Measurements from ENCODE around the gene PCDHGB6. TPM values are rescaled to one million over a fixed set of nuclear protein-coding genes. Genes with fewer than 3 reads are reported as not detected.
"Not testable (repeated sequence)": the region's sequence is repeated elsewhere in the genome, so short reads cannot be mapped to it uniquely, and the experiment has no call there.

PCDHGB6 gene
- total RNA-seq, 2 donors from 2014 or later, result 4.9 to 5.2 TPM

- ATAC-seq, result peak; percentile 35 to 68
- DNase-seq, result no peak
- intact Hi-C loops (cut with DNase I), result loop anchor here in 1 of 2 donors (10.0 kb wide), 1 partner anchor 142 kb away; no protein-coding TSS in a partner anchor
Observed at GRCh38 chr5:141412854-141413539, 5.2 kb downstream of the PCDHGB6 start, which contains the start of gene PCDHGA10. TSS of gene PCDHGA10 (plus strand) at chr5:141412987. CDS start at chr5:141413176, 189 bp downstream.

DNA sequence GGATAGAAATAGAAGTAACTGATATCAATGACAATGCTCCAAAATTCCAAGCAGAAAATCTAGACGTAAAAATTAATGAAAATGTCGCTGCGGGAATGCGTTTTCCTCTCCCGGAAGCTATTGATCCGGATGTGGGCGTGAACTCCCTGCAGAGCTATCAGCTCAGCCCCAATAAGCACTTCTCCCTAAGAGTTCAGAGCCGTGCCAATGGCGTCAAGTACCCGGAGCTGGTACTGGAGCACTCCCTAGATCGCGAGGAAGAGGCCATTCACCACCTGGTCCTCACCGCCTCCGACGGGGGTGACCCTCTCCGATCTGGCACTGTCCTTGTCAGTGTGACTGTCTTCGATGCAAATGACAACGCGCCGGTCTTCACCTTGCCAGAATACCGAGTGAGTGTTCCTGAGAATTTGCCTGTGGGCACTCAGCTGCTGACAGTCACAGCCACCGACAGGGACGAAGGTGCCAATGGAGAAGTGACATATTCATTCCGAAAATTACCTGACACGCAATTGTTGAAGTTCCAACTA is 5.8 kb downstream of the PCDHGB6 start:
- ATAC-seq, result no peak
- no peak for DNase-seq
- intact Hi-C loops (cut with DNase I), result loop anchor here in 1 of 2 donors (10.0 kb wide), 1 partner anchor 141 kb away; no protein-coding TSS in a partner anchor

DNA sequence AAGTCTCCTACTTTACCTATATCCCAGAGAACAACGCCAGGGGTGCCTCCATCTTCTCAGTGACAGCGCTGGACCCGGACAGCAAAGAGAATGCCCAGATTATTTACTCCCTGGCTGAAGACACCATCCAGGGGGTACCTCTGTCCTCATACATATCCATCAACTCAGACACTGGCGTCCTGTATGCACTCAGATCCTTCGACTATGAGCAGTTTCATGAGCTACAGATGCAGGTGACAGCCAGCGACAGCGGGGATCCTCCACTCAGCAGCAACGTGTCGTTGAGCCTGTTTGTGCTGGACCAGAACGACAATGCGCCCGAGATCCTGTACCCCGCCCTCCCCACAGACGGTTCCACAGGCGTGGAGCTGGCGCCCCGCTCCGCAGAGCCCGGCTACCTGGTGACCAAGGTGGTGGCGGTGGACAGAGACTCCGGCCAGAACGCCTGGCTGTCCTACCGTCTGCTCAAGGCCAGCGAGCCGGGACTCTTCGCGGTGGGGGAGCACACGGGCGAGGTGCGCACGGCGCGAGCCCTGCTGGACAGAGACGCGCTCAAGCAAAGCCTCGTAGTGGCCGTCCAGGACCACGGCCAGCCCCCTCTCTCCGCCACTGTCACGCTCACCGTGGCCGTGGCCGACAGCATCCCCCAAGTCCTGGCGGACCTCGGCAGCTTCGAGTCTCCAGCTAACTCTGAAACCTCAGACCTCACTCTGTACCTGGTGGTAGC is 6.9 kb downstream of the PCDHGB6 start:
- intact Hi-C loops (cut with DNase I), result loop anchor here (5.0 to 10.0 kb wide), 2 partner anchors 140 to 148 kb away; no protein-coding TSS in a partner anchor
- DNase-seq, ATAC-seq: not testable (repeated sequence)

GRCh38 chr5:141415275-141415618 is 7.4 kb downstream of the PCDHGB6 start:
- DNase-seq, ATAC-seq: not testable (repeated sequence)
- intact Hi-C loops (cut with DNase I), result loop anchor here (5.0 to 10.0 kb wide), 2 partner anchors 140 to 147 kb away; no protein-coding TSS in a partner anchor

DNA sequence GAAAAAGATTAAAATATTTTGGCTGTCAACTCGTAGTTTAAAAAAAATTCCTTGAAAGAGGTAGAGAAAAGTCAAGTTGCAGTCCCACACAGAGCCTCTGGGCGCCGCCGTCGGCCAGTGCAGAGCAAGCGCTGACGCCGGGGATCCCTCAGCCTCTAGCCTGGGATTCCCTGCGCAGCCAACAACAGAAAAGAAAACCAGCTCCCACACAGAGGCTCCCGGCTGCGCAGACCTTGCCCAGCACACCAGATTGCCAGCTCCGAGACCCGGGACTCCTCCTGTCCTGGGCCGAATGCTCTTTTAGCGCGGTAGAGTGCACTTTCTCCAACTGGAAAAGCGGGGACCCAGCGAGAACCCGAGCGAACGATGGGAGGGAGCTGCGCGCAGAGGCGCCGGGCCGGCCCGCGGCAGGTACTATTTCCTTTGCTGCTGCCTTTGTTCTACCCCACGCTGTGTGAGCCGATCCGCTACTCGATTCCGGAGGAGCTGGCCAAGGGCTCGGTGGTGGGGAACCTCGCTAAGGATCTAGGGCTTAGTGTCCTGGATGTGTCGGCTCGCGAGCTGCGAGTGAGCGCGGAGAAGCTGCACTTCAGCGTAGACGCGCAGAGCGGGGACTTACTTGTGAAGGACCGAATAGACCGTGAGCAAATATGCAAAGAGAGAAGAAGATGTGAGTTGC is 9.8 kb downstream of the PCDHGB6 start, which contains the start of gene PCDHGB7:
Gene PCDHGB7 (plus strand): TSS at position 184 of the 679 bp plus-strand sequence. CDS start 183 bp downstream, at position 367.
- ATAC-seq, result peak; percentile 91 to 95
- DNase-seq, result peak; percentile 83
- intact Hi-C loops (cut with DNase I), result loop anchor here (5.0 to 10.0 kb wide), 2 partner anchors 137 to 145 kb away; no protein-coding TSS in a partner anchor

- no peak for ATAC-seq
- intact Hi-C loops (cut with DNase I), result loop anchor here (5.0 to 10.0 kb wide), 2 partner anchors 136 to 143 kb away; no protein-coding TSS in a partner anchor
- DNase-seq, result no peak
Observed at GRCh38 chr5:141419074-141419880, 11.5 kb downstream of the PCDHGB6 start.

DNA sequence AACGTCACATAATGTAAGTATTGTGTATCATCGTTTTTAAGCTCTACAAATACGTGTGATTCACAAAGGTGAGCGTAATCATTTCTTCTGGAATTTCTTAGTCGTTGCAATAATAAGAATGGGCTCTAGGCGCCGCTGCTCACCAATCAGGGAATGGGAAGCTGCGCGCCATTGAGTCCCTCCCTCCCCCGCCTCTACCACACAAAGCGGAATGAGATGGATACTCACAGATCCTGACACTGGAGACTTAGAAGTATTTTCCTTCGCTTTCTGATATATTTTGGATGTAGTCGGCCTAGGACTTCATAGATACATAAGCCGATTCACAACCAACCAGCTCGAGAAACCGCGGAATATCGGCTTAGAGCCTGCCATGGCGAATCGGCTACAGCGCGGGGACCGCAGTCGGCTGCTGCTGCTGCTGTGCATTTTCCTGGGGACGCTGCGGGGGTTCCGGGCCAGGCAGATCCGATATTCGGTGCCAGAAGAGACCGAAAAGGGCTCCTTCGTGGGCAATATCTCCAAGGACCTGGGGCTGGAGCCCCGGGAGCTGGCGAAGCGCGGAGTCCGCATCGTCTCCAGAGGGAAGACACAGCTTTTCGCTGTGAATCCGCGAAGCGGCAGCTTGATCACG is 13.2 kb downstream of the PCDHGB6 start, which contains the start of gene PCDHGA11:
Gene PCDHGA11 (plus strand): TSS at position 197 of the 634 bp plus-strand sequence. CDS start 177 bp downstream, at position 374.
- intact Hi-C loops (cut with DNase I), result loop anchor here in 1 of 2 donors (10.0 kb wide), 1 partner anchor 104 kb away; no protein-coding TSS in a partner anchor
- ATAC-seq, result peak in 1 of 2 donors; percentile 52
- DNase-seq, result no peak

- DNase-seq (no peak), ATAC-seq (no peak)
- intact Hi-C loops (cut with DNase I), result loop anchor here in 1 of 2 donors (10.0 kb wide), 1 partner anchor 103 kb away; no protein-coding TSS in a partner anchor
Observed at GRCh38 chr5:141421489-141421855, 13.7 kb downstream of the PCDHGB6 start.

GRCh38 chr5:141422742-141423291 is 15.0 kb downstream of the PCDHGB6 start:
- intact Hi-C loops (cut with DNase I), result loop anchor here in 1 of 2 donors (10.0 kb wide), 1 partner anchor 102 kb away; no protein-coding TSS in a partner anchor
- DNase-seq, result no peak
- no peak for ATAC-seq

GRCh38 chr5:141427783-141428426 is 20.1 kb downstream of the PCDHGB6 start:
- ATAC-seq, result no peak
- intact Hi-C loops (cut with DNase I), result loop anchor here in 1 of 2 donors (10.0 kb wide), 1 partner anchor 97 kb away; no protein-coding TSS in a partner anchor
- no peak for DNase-seq

DNA sequence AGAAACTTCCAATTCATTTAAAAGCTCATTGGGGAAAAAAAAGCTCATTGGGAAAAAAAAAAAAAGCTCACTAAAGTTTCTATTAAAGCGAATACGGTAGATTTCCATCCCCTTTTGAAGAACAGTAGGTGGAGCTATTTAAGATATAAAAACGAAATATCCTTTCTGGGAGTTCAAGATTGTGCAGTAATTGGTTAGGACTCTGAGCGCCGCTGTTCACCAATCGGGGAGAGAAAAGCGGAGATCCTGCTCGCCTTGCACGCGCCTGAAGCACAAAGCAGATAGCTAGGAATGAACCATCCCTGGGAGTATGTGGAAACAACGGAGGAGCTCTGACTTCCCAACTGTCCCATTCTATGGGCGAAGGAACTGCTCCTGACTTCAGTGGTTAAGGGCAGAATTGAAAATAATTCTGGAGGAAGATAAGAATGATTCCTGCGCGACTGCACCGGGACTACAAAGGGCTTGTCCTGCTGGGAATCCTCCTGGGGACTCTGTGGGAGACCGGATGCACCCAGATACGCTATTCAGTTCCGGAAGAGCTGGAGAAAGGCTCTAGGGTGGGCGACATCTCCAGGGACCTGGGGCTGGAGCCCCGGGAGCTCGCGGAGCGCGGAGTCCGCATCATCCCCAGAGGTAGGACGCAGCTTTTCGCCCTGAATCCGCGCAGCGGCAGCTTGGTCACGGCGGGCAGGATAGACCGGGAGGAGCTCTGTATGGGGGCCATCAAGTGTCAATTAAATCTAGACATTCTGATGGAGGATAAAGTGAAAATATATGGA is 22.7 kb downstream of the PCDHGB6 start, which contains the start of gene PCDHGA12:
Gene PCDHGA12 (plus strand): TSS at position 176 of the 782 bp plus-strand sequence. CDS start 253 bp downstream, at position 429.
- intact Hi-C loops (cut with DNase I), result loop anchor here in 1 of 2 donors (2.0 kb wide), 1 partner anchor 82 kb away; no protein-coding TSS in a partner anchor
- ATAC-seq (peak; percentile 86 to 94), DNase-seq (peak; percentile 63)

GRCh38 chr5:141431286-141431685 is 23.5 kb downstream of the PCDHGB6 start:
- intact Hi-C loops (cut with DNase I), result loop anchor here in 1 of 2 donors (2.0 kb wide), 1 partner anchor 82 kb away; no protein-coding TSS in a partner anchor
- DNase-seq (no peak), ATAC-seq (peak; percentile 38 to 44)

GRCh38 chr5:141432308-141432707 is 24.5 kb downstream of the PCDHGB6 start:
- ATAC-seq, DNase-seq: not testable (repeated sequence)
- intact Hi-C loops (cut with DNase I), result loop anchor here in 1 of 2 donors (2.0 kb wide), 1 partner anchor 44 kb away; no protein-coding TSS in a partner anchor

GRCh38 chr5:141432726-141433125 is 24.9 kb downstream of the PCDHGB6 start:
- intact Hi-C loops (cut with DNase I), result loop anchor here in 1 of 2 donors (2.0 kb wide), 1 partner anchor 44 kb away; no protein-coding TSS in a partner anchor
- not testable (repeated sequence) for ATAC-seq, DNase-seq

DNA sequence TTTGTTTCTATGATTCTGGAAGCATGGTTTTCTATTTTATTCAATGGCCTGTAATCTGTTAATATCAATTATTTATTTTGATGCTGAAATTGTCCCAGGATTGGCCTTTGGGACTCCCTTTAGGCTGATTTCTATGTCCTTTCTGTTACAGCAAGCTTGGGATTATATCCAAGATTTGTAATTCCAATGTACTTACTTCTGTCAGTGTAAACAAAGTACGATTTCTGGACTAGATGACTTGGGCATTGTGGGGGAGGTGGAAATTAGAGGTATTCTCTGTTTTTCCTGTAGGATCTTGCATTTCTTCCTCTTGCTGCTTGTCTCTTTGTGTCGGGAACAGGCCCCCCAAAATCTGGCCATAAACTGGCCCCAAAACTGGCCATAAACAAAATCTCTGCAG is 26.2 kb downstream of the PCDHGB6 start:
- intact Hi-C loops (cut with DNase I), result no loop called here
- ATAC-seq, result no peak

More for the DNA sequence above, 26.2 kb downstream of the PCDHGB6 start:
- DNase-seq, result no peak
